GM18873 (cell line): Measurements from ENCODE around the gene CCDC167.
"Not testable (repeated sequence)": the region's sequence is repeated elsewhere in the genome, so short reads cannot be mapped to it uniquely, and the experiment has no call there.

Experiments
- ATAC-seq: cut with Tn5 transposase; IDR thresholded peaks from one replicate; pipeline ENCODE4 v1.9.1; 2021; ENCODE audit warnings: mild to moderate bottlenecking, moderate library complexity, moderate number of reproducible peaks; ENCODE audit not compliant: unreplicated experiment, low FRiP score

Gene CCDC167

GRCh38 chr6:37512400-37513011 is 12.8 kb upstream of the CCDC167 start:
- no peak for ATAC-seq

GRCh38 chr6:37511910-37512399 is 12.3 kb upstream of the CCDC167 start:
- ATAC-seq = no peak

- ATAC-seq = no peak
Observed at GRCh38 chr6:37511201-37511600, 11.5 kb upstream of the CCDC167 start.

DNA sequence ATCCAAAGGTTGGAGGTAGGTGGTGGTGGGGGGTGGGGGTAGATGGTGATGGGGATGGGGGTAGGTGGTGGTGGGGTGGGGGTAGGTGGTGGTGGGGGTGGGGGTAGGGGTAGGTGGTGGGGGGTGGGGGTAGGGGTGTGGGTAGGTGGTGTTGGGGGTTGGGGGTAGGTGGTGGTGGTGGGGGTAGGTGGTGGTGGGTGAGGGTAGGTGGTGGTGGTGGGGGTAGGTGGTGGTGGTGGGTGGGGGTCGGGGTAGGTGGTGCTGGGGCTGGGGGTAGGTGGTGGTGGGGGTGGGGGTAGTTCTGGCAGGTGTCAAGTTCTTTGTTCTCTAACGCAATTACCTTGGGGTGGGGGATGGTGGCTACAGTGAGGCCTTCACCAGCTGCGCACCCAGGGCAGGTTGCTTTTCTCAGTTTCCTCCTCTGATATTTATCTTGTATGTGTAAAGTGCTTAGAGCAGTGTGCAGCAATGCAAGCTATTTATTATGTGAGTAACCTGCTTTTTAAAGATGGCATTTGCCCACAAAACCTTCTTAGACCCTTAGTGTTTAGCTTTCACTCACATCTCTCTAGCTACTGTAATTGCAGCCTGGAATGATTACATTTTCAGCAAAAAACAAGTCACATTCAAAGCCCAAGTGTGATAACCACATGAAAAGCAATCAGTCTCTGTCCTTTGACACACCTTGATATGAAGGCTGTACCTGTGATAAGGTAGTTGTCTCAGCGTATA is 8.2 kb upstream of the CCDC167 start:
- no peak for ATAC-seq

DNA sequence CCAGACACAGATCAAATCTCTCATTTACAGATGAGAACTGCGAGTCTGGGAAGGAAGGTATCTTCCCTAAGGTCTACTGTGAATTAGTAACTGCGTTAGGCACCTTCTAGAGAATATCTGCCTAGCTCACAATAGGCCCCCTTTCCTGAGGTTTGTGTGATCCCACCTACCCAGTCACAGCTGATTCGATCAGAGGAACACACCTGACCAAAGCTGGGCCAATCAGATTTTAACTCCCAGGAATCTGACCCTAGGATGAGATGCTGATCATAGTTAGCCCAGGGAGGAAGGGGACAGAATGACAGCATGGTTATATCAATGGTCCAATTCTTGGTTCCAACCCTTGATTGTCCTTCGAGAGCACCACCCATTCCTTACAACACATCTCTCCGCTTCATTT is 7.4 kb upstream of the CCDC167 start:
- ATAC-seq = no peak

DNA sequence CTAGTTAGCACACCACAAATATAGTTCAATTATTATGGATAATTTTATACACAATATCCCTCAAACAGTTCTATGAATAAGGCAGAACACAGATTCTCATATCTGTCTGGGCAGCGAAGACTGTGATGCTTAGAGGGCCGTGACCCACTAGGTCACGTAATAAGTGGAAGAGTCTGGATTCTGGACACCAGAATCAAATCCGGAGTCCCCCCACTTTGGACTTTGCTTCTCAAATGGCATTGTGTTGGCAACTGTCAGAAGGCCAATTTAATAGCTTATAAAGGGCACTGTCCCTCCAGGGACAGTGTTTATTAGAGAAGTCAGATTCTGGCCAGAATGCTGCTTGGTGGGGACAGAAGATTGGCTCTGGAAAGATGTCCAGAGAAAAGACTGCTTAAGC is 6.8 kb upstream of the CCDC167 start:
- no peak for ATAC-seq

GRCh38 chr6:37504024-37504423 is 4.3 kb upstream of the CCDC167 start:
- no peak for ATAC-seq

- no peak for ATAC-seq
Observed at GRCh38 chr6:37503309-37503965, 3.7 kb upstream of the CCDC167 start.

DNA sequence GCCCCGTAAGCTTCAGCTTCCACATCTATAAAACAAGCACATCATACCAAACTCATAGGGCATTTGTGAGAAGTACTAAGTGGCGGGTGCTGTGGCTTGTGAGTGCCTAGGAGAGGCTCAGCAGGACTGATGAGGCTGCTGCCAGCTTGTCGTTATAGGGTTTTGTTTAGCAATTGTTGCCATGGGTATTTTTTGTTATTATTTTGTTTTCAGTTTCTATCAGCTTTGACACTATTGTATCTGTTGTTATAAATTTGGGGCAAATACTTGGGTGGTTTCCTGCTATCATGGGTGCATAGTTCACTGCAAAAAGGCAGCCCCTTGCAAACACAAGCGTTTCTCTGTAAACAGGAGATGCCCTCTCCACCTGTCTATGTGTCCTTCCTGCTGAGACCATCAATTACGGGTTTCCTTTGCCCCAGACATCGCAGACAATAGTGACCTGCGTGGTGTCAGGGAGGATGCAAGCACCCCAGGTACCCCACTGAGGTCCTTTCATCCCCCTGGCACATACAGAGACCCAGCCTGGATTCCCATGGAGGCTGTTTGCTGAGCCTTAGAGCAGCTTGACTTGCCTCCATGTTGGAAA is 3.1 kb upstream of the CCDC167 start:
- no peak for ATAC-seq

DNA sequence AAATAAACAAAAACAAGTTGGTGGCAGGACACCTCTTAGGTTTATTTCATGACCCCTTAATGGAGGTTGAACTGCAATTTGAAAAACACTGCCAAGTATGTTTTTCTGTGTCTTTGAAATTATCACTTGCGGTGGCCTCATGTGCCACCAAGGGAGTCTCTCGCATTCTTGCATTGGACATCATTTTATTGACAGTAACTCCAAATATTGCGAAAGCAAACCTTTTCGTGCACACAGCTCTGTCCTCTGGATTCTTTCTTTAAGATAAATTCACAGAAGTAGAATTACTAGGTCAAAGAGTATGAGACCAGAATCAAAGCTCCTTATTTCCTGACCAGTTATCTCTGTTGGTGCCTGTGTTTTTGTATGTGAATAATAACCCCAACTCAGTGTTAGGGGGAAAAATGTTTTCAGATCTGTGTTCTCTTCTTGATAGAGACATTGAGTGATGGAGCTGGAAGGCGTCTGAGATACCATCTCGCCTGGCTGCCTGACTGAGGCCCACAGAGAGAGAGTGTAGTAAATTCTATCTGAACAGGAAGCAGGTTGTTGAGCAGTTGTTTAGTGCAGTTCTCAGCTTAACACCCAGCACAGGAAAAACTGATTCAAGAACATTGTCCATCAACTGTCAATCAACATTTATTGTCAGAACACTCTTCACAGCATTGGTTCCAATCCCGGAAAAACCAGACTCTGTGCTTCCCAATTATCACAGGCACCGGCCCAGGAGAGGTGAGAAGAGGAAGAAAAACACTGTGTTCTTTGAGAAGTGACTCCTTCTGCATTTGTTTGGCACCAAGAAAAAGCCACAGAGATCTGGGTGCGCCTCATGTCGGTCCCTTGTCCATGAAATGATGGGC is 2.2 kb upstream of the CCDC167 start:
- no peak for ATAC-seq

- ATAC-seq = not testable (repeated sequence)
Observed at GRCh38 chr6:37500904-37501303, 1.2 kb upstream of the CCDC167 start.

DNA sequence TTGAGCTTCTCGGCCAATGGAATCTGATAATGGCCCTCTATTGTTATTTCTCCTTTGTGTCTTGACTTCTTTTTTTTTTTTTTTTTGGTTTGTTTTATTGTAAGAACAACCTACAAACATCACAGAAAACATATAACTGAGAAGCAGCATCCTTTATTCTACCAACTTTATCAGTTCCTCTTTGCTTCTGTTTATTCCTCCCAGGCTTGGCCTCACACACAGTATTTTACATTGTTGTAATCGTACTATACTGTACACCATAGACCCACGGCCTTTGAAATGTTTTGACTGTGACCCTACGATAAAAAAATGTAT is 558 bp upstream of the CCDC167 start:
- no peak for ATAC-seq

DNA sequence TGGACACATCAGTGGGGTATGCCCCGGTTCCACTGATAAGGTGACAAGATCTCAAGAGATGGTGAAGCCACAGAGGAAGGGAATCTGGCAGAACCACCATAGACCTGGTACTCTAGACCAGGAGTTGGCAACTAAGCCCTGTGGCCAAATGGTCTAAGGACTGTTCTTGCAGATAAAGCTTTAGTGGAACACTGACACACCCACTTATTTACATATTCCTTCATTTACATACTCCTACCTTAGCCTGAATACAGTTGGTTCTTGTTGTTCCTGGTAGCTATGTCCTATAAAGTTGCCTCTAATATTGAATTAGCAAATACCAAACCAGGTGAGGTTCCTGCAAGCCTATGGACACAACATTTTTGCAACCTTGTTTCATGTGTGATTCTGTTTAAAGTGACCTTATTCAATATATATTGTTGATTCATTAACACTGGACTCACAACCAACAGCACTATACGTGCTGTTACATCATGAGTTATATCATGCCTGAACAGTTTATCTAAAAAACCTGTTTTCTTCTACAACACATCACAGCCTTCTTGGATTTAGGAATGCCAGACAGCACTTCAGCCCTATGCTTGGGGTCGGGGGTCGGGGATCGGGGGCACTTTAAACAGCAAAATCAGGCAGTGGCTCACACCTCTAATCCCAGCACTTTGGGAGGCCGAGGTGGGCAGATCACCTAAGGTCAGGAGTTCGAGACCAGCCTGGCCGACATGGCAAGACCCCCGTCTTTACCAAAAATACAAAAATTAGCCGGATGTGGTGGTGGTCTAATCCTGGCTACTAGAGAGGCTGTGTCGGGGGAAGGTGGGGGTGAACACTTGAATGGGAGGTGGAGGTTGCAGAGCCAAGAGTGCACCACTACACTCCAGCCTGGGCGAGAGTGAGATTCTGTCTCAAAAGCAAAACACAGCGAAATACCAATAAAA is 2.5 kb downstream of the CCDC167 start:
- ATAC-seq = no peak

- ATAC-seq = no peak
Observed at GRCh38 chr6:37495244-37495934, 4.3 kb downstream of the CCDC167 start.

DNA sequence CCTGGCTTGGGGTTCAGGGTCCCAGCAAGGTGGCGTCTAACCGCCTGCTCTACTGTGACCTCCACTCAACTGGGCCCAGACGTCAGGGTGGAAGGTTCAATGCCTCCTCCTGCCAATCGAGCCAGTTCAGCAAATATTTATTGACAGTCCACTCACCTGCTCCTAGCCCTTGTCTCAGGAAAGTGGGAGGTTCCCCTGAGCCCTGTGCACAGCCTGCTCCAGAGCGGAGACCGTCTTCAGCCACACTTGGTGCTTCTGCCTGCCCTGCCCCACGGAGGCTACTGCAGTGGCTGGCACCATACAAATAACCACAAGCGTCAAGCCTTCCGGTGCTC is 6.1 kb downstream of the CCDC167 start:
- ATAC-seq = no peak

- no peak for ATAC-seq
Observed at GRCh38 chr6:37492991-37493660, 6.6 kb downstream of the CCDC167 start.

- ATAC-seq = no peak
Observed at GRCh38 chr6:37492236-37492972, 7.3 kb downstream of the CCDC167 start.

DNA sequence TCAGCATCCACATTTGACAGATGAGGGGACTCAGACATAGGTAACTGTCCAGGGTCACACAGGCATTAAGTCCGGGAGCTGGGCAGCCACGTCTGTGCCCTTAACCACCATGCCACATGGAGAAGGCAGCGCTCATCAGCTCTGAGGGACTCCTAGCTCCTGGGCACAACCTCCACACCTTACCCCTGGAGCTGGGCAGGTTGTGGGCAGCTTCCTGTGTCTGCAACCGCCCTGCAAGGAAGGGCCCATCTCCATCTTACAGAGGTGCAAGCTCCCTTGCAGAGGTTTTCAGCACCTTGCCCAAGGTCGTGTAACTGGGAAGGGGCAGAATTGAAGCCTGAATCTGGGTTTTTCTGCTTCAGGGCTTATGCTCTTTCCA is 7.9 kb downstream of the CCDC167 start:
- ATAC-seq = no peak
